ENCODE measurements around the gene COPS6.
"Not testable (repeated sequence)": the region's sequence is repeated elsewhere in the genome, so short reads cannot be mapped to it uniquely, and the experiment has no call there.

The COPS6 gene

GRCh38 chr7:100127866-100128636, 39.3 kb downstream of the COPS6 start:
- DNase-seq = no peak

GRCh38 chr7:100128637-100128963, 39.8 kb downstream of the COPS6 start:
- DNase-seq = no peak

GRCh38 chr7:100130220-100130607, 41.4 kb downstream of the COPS6 start:
- DNase-seq = not testable (repeated sequence)

- DNase-seq = peak; percentile 55
Measured at GRCh38 chr7:100130608-100131453, 42.1 kb downstream of the COPS6 start.

- no peak for DNase-seq
Measured at GRCh38 chr7:100132126-100132525, 43.4 kb downstream of the COPS6 start.

- peak; percentile 44 for DNase-seq
Measured at GRCh38 chr7:100132697-100133151, 44.0 kb downstream of the COPS6 start.

- no peak for DNase-seq
Measured at GRCh38 chr7:100137851-100138760, 49.3 kb downstream of the COPS6 start.

- DNase-seq = no peak
Measured at GRCh38 chr7:100141555-100141949, 52.8 kb downstream of the COPS6 start.

All from NCI-H2081 treated with DMSO at 0.1 percent for 48 hours (cell line).